ENCODE data around the gene VAV2. TPM values are rescaled to one million over a fixed set of nuclear protein-coding genes. Genes with fewer than 3 reads are reported as not detected.

VAV2 gene
- total RNA-seq, 4 donors from 2014 or later: 9.1 to 13.5 (median 10.1) TPM

GRCh38 chr9:133977421-133978201, 14.5 kb downstream of the VAV2 start:
- H3K27ac ChIP-seq (replicated peaks in 1 of 4): no peak overlapping the region
- TF ChIP-seq POLR2A (IDR thresholded peaks at IDR 0.05; ENCODE audit: low read depth) (no peak), EP300 (IDR thresholded peaks at IDR 0.05) (no peak), POLR2AphosphoS5 (IDR thresholded peaks at IDR 0.05) (no peak)
- TF ChIP-seq, protein P1, sequence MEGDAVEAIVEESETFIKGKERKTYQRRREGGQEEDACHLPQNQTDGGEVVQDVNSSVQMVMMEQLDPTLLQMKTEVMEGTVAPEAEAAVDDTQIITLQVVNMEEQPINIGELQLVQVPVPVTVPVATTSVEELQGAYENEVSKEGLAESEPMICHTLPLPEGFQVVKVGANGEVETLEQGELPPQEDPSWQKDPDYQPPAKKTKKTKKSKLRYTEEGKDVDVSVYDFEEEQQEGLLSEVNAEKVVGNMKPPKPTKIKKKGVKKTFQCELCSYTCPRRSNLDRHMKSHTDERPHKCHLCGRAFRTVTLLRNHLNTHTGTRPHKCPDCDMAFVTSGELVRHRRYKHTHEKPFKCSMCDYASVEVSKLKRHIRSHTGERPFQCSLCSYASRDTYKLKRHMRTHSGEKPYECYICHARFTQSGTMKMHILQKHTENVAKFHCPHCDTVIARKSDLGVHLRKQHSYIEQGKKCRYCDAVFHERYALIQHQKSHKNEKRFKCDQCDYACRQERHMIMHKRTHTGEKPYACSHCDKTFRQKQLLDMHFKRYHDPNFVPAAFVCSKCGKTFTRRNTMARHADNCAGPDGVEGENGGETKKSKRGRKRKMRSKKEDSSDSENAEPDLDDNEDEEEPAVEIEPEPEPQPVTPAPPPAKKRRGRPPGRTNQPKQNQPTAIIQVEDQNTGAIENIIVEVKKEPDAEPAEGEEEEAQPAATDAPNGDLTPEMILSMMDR (IDR thresholded peaks at IDR 0.05): no peak
- H3K9me3 ChIP-seq: no peaks in the 10 kb centered on the region
- H3K4me1 ChIP-seq: peaks cover 26 to 51% (median 34%) of the 10 kb centered on the region in 4 donors
- intact Hi-C loops (cut with DNase I): no loop called here
- WGBS: 97% methylated on average over 12 of the region's 26 CpGs
- H3K27me3 ChIP-seq: no peaks in the 10 kb centered on the region
- H3K36me3 ChIP-seq: no peaks in the 10 kb centered on the region
- DNase-seq (ENCODE audit: extremely low spot score): no peak
- H3K4me3 ChIP-seq: no peak overlapping the region

GRCh38 chr9:133976887-133977286, 15.2 kb downstream of the VAV2 start:
- Histone ChIP-seq H3K4me3 (no peak overlapping the region), H3K36me3 (no peaks in the 10 kb centered on the region), H3K27me3 (no peaks in the 10 kb centered on the region), H3K9me3 (no peaks in the 10 kb centered on the region), H3K4me1 (peaks cover 26 to 54% (median 35%) of the 10 kb centered on the region in 4 donors), H3K27ac (replicated peaks in 1 of 4) (no peak overlapping the region)
- no peak for DNase-seq (ENCODE audit: extremely low spot score)
- no peak for TF ChIP-seq POLR2A (IDR thresholded peaks at IDR 0.05; ENCODE audit: low read depth)
- TF ChIP-seq POLR2AphosphoS5 (IDR thresholded peaks at IDR 0.05): no peak
- TF ChIP-seq, protein P1 (IDR thresholded peaks at IDR 0.05): no peak
- no peak for TF ChIP-seq EP300 (IDR thresholded peaks at IDR 0.05)
- intact Hi-C loops (cut with DNase I): no loop called here
- WGBS: 93% methylated on average over 4 of the region's 9 CpGs

- Histone ChIP-seq H3K27ac (replicated peaks in 1 of 4) (no peak overlapping the region), H3K4me3 (no peak overlapping the region), H3K4me1 (peaks cover 26 to 58% (median 38%) of the 10 kb centered on the region in 4 donors), H3K36me3 (no peaks in the 10 kb centered on the region), H3K27me3 (no peaks in the 10 kb centered on the region), H3K9me3 (no peaks in the 10 kb centered on the region)
- no peak for DNase-seq (ENCODE audit: extremely low spot score)
- WGBS: 89% methylated on average over 16 of the region's 17 CpGs
- intact Hi-C loops (cut with DNase I): no loop called here
- TF ChIP-seq POLR2A (IDR thresholded peaks at IDR 0.05; ENCODE audit: low read depth): no peak
Measured at GRCh38 chr9:133976191-133976861, 15.8 kb downstream of the VAV2 start.

GRCh38 chr9:133975511-133975910, 16.6 kb downstream of the VAV2 start:
- intact Hi-C loops (cut with DNase I): no loop called here
- Histone ChIP-seq H3K36me3 (no peaks in the 10 kb centered on the region), H3K27ac (replicated peaks in 1 of 4) (no peak overlapping the region), H3K4me3 (no peak overlapping the region), H3K27me3 (no peaks in the 10 kb centered on the region), H3K4me1 (peaks cover 25 to 57% (median 41%) of the 10 kb centered on the region in 4 donors), H3K9me3 (no peaks in the 10 kb centered on the region)
- TF ChIP-seq, protein P1 (IDR thresholded peaks at IDR 0.05): no peak
- TF ChIP-seq POLR2AphosphoS5 (IDR thresholded peaks at IDR 0.05): no peak
- no peak for TF ChIP-seq EP300 (IDR thresholded peaks at IDR 0.05)
- TF ChIP-seq POLR2A (IDR thresholded peaks at IDR 0.05; ENCODE audit: low read depth): no peak
- WGBS: 91% methylated on average over 2 of the region's 3 CpGs
- DNase-seq (ENCODE audit: extremely low spot score): no peak

DNA sequence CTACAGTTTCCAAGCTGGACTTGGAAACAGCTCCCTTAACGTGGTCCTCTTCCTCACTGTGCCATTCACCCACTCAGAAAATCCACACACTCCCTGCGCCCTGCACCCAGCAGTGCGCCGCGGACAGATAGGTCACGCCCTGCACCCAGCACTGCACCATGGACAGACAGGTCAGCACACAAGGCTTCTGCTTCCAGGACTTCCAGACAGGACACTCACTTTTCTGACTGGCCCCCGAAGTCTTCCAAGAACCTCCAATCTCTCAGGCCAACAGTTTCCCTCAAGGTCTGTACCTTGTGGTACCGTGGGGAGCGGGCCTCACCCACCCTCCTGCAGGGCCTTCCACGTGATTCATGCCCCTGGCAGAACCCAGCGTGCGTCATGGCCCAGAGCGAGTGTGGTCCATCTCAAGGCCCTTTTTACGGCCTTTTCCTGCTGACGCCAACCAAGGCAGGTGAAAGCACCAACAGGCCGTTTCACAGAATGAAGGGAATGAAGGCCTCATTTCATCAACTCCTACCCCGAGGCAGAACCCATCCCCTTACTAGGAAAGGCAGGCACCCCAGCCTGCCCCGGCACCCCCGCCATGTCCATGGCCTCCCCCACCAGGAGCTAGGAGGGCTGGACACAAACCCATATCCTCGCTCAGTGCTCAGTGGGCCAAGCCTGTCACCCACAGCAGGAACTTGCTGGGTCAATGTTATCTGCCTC, 17.3 kb downstream of the VAV2 start:
- TF ChIP-seq EP300 (IDR thresholded peaks at IDR 0.05) (no peak), POLR2A (IDR thresholded peaks at IDR 0.05; ENCODE audit: low read depth) (no peak), POLR2AphosphoS5 (IDR thresholded peaks at IDR 0.05) (no peak)
- TF ChIP-seq, protein P1 (IDR thresholded peaks at IDR 0.05): no peak
- Histone ChIP-seq H3K27ac (replicated peaks in 1 of 4) (no peak overlapping the region), H3K36me3 (no peaks in the 10 kb centered on the region), H3K9me3 (no peaks in the 10 kb centered on the region), H3K4me3 (no peak overlapping the region), H3K4me1 (peaks cover 18 to 51% (median 35%) of the 10 kb centered on the region in 4 donors), H3K27me3 (no peaks in the 10 kb centered on the region)
- WGBS: 93% methylated on average over 20 of the region's 20 CpGs
- no peak for DNase-seq (ENCODE audit: extremely low spot score)
- intact Hi-C loops (cut with DNase I): no loop called here

All from esophagus muscularis mucosa (tissue), 4 donors.